ENCODE results near the gene RASAL2. TPM values are rescaled to one million over a fixed set of nuclear protein-coding genes. Genes with fewer than 3 reads are reported as not detected.

RASAL2 gene
- total RNA-seq, 3 donors from 2014 or later, result 28.5 to 41.0 (median 40.5) TPM

GRCh38 chr1:178456472-178456871, 362.6 kb downstream of the RASAL2 start:
- intact Hi-C loops (cut with DNase I; ENCODE audit: low total_unique reads), result no loop called here
- H3K9me3 ChIP-seq, result no peaks in the 10 kb centered on the region
- no peak overlapping the region for H3K4me3 ChIP-seq
- H3K27ac ChIP-seq, result no peak overlapping the region
- H3K27me3 ChIP-seq, result no peaks in the 10 kb centered on the region
- H3K36me3 ChIP-seq, result no peaks in the 10 kb centered on the region
- no peak for DNase-seq (ENCODE audit: low spot score in 2 of 2)
- H3K4me1 ChIP-seq, result no peaks in the 10 kb centered on the region
- TF ChIP-seq POLR2A (IDR thresholded peaks at IDR 0.05) (no peak), CTCF (IDR thresholded peaks at IDR 0.05) (no peak), POLR2AphosphoS5 (IDR thresholded peaks at IDR 0.05) (no peak)

GRCh38 chr1:178457651-178458050, 363.7 kb downstream of the RASAL2 start:
- H3K27me3 ChIP-seq, result no peaks in the 10 kb centered on the region
- intact Hi-C loops (cut with DNase I; ENCODE audit: low total_unique reads), result no loop called here
- no peak overlapping the region for H3K4me3 ChIP-seq
- no peak for DNase-seq (ENCODE audit: low spot score in 2 of 2)
- no peak overlapping the region for H3K27ac ChIP-seq
- H3K9me3 ChIP-seq, result no peaks in the 10 kb centered on the region
- no peaks in the 10 kb centered on the region for H3K4me1 ChIP-seq
- no peaks in the 10 kb centered on the region for H3K36me3 ChIP-seq
- no peak for TF ChIP-seq CTCF (IDR thresholded peaks at IDR 0.05)
- TF ChIP-seq POLR2A (IDR thresholded peaks at IDR 0.05), result no peak
- no peak for TF ChIP-seq POLR2AphosphoS5 (IDR thresholded peaks at IDR 0.05)

GRCh38 chr1:178458203-178458602, 364.3 kb downstream of the RASAL2 start:
- H3K27me3 ChIP-seq, result no peaks in the 10 kb centered on the region
- no peak overlapping the region for H3K27ac ChIP-seq
- no peaks in the 10 kb centered on the region for H3K9me3 ChIP-seq
- no peak for TF ChIP-seq CTCF (IDR thresholded peaks at IDR 0.05)
- no peak for TF ChIP-seq POLR2AphosphoS5 (IDR thresholded peaks at IDR 0.05)
- TF ChIP-seq POLR2A (IDR thresholded peaks at IDR 0.05), result no peak
- no peak overlapping the region for H3K4me3 ChIP-seq
- H3K36me3 ChIP-seq, result no peaks in the 10 kb centered on the region
- DNase-seq (ENCODE audit: low spot score in 2 of 2), result no peak
- intact Hi-C loops (cut with DNase I; ENCODE audit: low total_unique reads), result no loop called here
- no peaks in the 10 kb centered on the region for H3K4me1 ChIP-seq

- H3K36me3 ChIP-seq, result no peaks in the 10 kb centered on the region
- no peak overlapping the region for H3K27ac ChIP-seq
- H3K27me3 ChIP-seq, result no peaks in the 10 kb centered on the region
- TF ChIP-seq POLR2A (IDR thresholded peaks at IDR 0.05), result no peak
- TF ChIP-seq POLR2AphosphoS5 (IDR thresholded peaks at IDR 0.05), result no peak
- no peak for TF ChIP-seq CTCF (IDR thresholded peaks at IDR 0.05)
- no peak for DNase-seq (ENCODE audit: low spot score in 2 of 2)
- H3K4me1 ChIP-seq, result no peaks in the 10 kb centered on the region
- no peak overlapping the region for H3K4me3 ChIP-seq
- no peaks in the 10 kb centered on the region for H3K9me3 ChIP-seq
- intact Hi-C loops (cut with DNase I; ENCODE audit: low total_unique reads), result no loop called here
Measured at GRCh38 chr1:178461104-178461503, 367.2 kb downstream of the RASAL2 start.

GRCh38 chr1:178461701-178462100, 367.8 kb downstream of the RASAL2 start:
- TF ChIP-seq POLR2A (IDR thresholded peaks at IDR 0.05) (no peak), CTCF (IDR thresholded peaks at IDR 0.05) (no peak), POLR2AphosphoS5 (IDR thresholded peaks at IDR 0.05) (no peak)
- Histone ChIP-seq H3K27me3 (no peaks in the 10 kb centered on the region), H3K4me3 (no peak overlapping the region), H3K36me3 (no peaks in the 10 kb centered on the region), H3K4me1 (no peaks in the 10 kb centered on the region), H3K27ac (no peak overlapping the region), H3K9me3 (no peaks in the 10 kb centered on the region)
- DNase-seq (ENCODE audit: low spot score in 2 of 2), result no peak
- intact Hi-C loops (cut with DNase I; ENCODE audit: low total_unique reads), result no loop called here
